OCI-LY1 (cell line): ENCODE data around the gene MTX1.
"Not testable (repeated sequence)": the region's sequence is repeated elsewhere in the genome, so short reads cannot be mapped to it uniquely, and the experiment has no call there.

ENCODE experiments used
- H2AFZ ChIP-seq: fragments of 200-600 bp; sonication (generic), shearing (Covaris generic); 2 replicates; pipeline ENCODE4 v1.6.0; 2014; ENCODE audit warnings: antibody characterized with exemption, mild to moderate bottlenecking, low read length
- H3F3A ChIP-seq: fragments of 200-600 bp; sonication (generic), shearing (Covaris generic); 2 replicates; pipeline ENCODE4 v1.6.0; 2014; ENCODE audit warnings: mild to moderate bottlenecking, antibody characterized with exemption, low read length, moderate library complexity; ENCODE audit not compliant: insufficient read depth
- H3K27ac ChIP-seq: fragments of 200-600 bp; sonication (generic); 2 replicates; pipeline ENCODE4 v1.5.1; 2014; ENCODE audit warnings: low read length, mixed run types, mild to moderate bottlenecking, low read depth; ENCODE audit not compliant: poor library complexity, severe bottlenecking
- H3K27me3 ChIP-seq: fragments of 200-600 bp; sonication (generic); 2 replicates; pipeline ENCODE4 v1.6.0; 2014; ENCODE audit warnings: antibody characterized with exemption, mild to moderate bottlenecking, low read length, moderate library complexity; ENCODE audit not compliant: insufficient read depth
- H3K36me3 ChIP-seq: fragments of 200-600 bp; sonication (generic); 2 replicates; pipeline ENCODE4 v1.6.1; 2014; ENCODE audit warnings: mild to moderate bottlenecking, antibody characterized with exemption, low read length, moderate library complexity, mixed read lengths; ENCODE audit not compliant: insufficient read depth
- H3K4me1 ChIP-seq: fragments of 200-600 bp; sonication (generic); 2 replicates; pipeline ENCODE4 v1.5.1; 2014; ENCODE audit warnings: mild to moderate bottlenecking, low read length, moderate library complexity; ENCODE audit not compliant: insufficient read depth, severe bottlenecking
- H3K4me2 ChIP-seq: fragments of 200-600 bp; sonication (generic), shearing (Covaris generic); 2 replicates; pipeline ENCODE4 v1.6.1; 2014; ENCODE audit warnings: low read length
- H3K4me3 ChIP-seq: fragments of 200-600 bp; sonication (generic); 2 replicates; pipeline ENCODE4 v1.5.1; 2014; ENCODE audit warnings: low read length, low read depth, mild to moderate bottlenecking, mixed read lengths; ENCODE audit not compliant: poor library complexity, severe bottlenecking
- H3K79me2 ChIP-seq: fragments of 200-600 bp; shearing (Covaris generic); 2 replicates; pipeline ENCODE4 v1.6.1; 2016; ENCODE audit warnings: mixed run types, low read length, mixed read lengths; ENCODE audit not compliant: insufficient read depth
- H3K9ac ChIP-seq: fragments of 200-600 bp; sonication (generic), shearing (Covaris generic); 2 replicates; pipeline ENCODE4 v1.6.1; 2014; ENCODE audit warnings: mild to moderate bottlenecking, low read length, mixed read lengths
- H3K9me2 ChIP-seq: fragments of 200-600 bp; sonication (generic), shearing (Covaris generic); 2 replicates; pipeline ENCODE4 v1.6.1; 2014; ENCODE audit warnings: low read depth, mild to moderate bottlenecking, low read length, mixed read lengths
- H3K9me3 ChIP-seq: fragments of 200-600 bp; shearing (Covaris generic); 2 replicates; pipeline ENCODE4 v1.6.1; 2014; ENCODE audit warnings: low read length, mixed read lengths
- H4K20me1 ChIP-seq: fragments of 200-600 bp; sonication (generic), shearing (Covaris generic); 2 replicates; pipeline ENCODE4 v1.6.0; 2016; ENCODE audit warnings: mild to moderate bottlenecking, low read length; ENCODE audit not compliant: insufficient read depth
- EZH2 ChIP-seq: fragments of 200-600 bp; sonication (generic), shearing (Covaris generic); IDR thresholded peaks from 2 replicates; pipeline ENCODE4 v1.8.0; 2017; ENCODE audit warnings: borderline replicate concordance, mixed run types, mild to moderate bottlenecking, antibody characterized with exemption, low read length, moderate library complexity, mixed read lengths
- TF ChIP-seq, protein P1 (sequence below): fragments of 200-600 bp; sonication (generic), shearing (Covaris generic); IDR thresholded peaks from 2 replicates; pipeline ENCODE4 v1.5.1; 2017; ENCODE audit warnings: mild to moderate bottlenecking, antibody characterized with exemption, low read length, moderate library complexity, mixed read lengths

The MTX1 gene

GRCh38 chr1:155191904-155192303, 16.6 kb upstream of the MTX1 start:
- no peak overlapping the region for H3K9ac ChIP-seq
- no peaks in the 10 kb centered on the region for H3K9me3 ChIP-seq
- H3K4me2 ChIP-seq: no peak overlapping the region
- H3K27me3 ChIP-seq: no peaks in the 10 kb centered on the region
- no peaks in the 10 kb centered on the region for H4K20me1 ChIP-seq
- no peak overlapping the region for H3K4me3 ChIP-seq
- H3K27ac ChIP-seq: no peak overlapping the region
- no peaks in the 10 kb centered on the region for H3F3A ChIP-seq
- H2AFZ ChIP-seq: no peak overlapping the region
- no peaks in the 10 kb centered on the region for H3K79me2 ChIP-seq
- H3K9me2 ChIP-seq: no peaks in the 10 kb centered on the region
- no peaks in the 10 kb centered on the region for H3K36me3 ChIP-seq
- TF ChIP-seq, protein P1, sequence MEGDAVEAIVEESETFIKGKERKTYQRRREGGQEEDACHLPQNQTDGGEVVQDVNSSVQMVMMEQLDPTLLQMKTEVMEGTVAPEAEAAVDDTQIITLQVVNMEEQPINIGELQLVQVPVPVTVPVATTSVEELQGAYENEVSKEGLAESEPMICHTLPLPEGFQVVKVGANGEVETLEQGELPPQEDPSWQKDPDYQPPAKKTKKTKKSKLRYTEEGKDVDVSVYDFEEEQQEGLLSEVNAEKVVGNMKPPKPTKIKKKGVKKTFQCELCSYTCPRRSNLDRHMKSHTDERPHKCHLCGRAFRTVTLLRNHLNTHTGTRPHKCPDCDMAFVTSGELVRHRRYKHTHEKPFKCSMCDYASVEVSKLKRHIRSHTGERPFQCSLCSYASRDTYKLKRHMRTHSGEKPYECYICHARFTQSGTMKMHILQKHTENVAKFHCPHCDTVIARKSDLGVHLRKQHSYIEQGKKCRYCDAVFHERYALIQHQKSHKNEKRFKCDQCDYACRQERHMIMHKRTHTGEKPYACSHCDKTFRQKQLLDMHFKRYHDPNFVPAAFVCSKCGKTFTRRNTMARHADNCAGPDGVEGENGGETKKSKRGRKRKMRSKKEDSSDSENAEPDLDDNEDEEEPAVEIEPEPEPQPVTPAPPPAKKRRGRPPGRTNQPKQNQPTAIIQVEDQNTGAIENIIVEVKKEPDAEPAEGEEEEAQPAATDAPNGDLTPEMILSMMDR: no peak
- no peak for TF ChIP-seq EZH2
- peaks cover 21% of the 10 kb centered on the region for H3K4me1 ChIP-seq

DNA sequence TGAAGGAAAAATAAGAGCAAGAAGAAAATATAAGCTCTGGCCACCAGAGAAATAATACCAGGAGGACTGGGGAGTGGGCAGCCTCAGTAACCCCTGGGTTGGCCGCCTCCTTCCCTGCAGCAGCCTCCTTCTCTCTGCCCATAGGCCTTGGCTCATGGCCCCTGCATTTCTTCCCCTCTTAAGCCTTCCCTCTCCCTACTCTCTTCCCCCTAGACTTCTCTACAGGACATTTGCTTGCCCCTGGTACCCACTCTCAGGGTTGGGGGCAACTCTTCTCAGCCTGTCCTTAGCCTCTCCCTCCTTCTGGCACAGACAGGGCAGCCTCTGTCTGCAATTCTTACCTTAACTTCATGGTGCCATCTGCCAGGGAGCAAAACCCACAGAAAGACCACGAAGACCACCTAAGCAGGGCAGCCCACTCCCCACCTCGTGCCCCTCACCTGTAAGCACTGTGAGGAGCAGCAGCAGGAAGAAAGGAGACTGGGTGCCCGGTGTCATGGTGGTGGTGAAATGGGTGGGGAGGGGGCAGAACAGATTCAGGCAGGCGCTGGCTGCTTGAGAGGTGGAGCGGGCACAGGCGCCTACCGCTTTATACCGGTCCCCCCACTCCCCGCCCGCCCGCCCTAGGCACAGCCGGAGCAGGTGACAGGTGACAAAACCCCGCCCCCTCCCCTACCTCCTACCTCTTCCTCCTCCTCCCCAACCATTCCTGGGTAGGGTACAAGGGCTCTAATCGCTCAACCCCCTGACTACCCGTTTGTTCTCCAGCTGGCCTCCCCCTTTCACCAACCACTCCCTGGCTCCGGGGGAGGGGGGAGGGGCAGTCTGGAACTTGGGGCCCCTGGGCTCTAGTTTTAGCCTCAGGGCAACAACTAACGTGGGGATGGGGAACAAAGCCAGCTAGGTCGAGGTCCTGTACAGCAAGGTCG, 15.9 kb upstream of the MTX1 start:
- Histone ChIP-seq H3F3A (no peaks in the 10 kb centered on the region), H3K36me3 (no peaks in the 10 kb centered on the region), H4K20me1 (no peaks in the 10 kb centered on the region), H3K27ac (no peak overlapping the region), H3K9ac (no peak overlapping the region), H3K27me3 (no peaks in the 10 kb centered on the region), H3K4me1 (peaks cover 21% of the 10 kb centered on the region), H2AFZ (no peak overlapping the region), H3K4me3 (peak overlapping the region; percentile 64), H3K4me2 (peak overlapping the region; percentile 96), H3K9me2 (no peaks in the 10 kb centered on the region), H3K9me3 (no peaks in the 10 kb centered on the region), H3K79me2 (no peaks in the 10 kb centered on the region)
- TF ChIP-seq, protein P1: no peak
- TF ChIP-seq EZH2: no peak

DNA sequence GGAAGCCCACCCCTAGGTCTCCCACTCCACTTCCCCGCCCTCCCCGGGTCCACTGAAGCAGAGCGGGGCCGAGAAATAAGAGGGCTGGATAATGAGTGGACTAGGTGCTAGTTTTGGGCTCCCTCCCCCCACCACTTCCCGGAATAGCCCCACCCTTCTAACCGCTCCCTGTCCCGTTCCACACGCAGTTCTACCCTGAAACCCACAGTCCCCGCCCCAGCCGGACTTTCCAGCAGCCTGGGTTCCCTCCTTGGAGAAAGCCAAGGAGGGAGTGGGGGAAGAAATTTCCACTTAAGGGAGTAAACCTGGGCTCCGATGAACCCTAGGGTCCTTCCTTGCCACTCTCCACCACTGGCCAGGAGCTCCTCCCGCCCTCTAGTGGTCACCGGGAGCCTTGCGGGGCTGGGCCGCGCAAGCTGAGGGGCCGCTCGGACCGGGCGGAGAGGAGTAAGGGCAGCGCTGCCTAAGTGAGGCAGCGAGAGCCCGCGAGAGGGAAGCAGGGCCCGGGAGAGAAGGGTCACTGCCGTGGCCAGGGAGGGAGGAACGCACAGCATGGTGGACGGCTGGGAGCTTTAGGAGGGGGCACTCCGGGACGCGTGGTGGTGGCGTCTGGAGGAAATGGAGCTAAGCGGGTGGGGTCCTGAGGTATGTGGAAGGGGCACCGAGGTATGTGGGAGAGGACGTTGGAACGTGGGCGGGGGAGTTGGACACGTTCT, 15.1 kb upstream of the MTX1 start:
- Histone ChIP-seq H3K79me2 (no peaks in the 10 kb centered on the region), H3F3A (no peaks in the 10 kb centered on the region), H3K9me2 (no peaks in the 10 kb centered on the region), H3K27ac (no peak overlapping the region), H3K4me2 (peak overlapping the region; percentile 96), H3K9me3 (no peaks in the 10 kb centered on the region), H4K20me1 (no peaks in the 10 kb centered on the region), H3K27me3 (no peaks in the 10 kb centered on the region), H3K9ac (peak overlapping the region; percentile 12; the same call in 1 of the 2 replicates), H3K4me3 (peak overlapping the region; percentile 64), H2AFZ (no peak overlapping the region), H3K4me1 (peaks cover 21% of the 10 kb centered on the region), H3K36me3 (no peaks in the 10 kb centered on the region)
- TF ChIP-seq, protein P1: peak; percentile 97
- TF ChIP-seq EZH2: no peak

- not testable (repeated sequence) for H3K27ac ChIP-seq, H3F3A ChIP-seq, H3K9me3 ChIP-seq, H3K9me2 ChIP-seq, H3K79me2 ChIP-seq, H3K27me3 ChIP-seq, H3K36me3 ChIP-seq, H2AFZ ChIP-seq, H4K20me1 ChIP-seq
- peak overlapping the region; percentile 64 for H3K4me3 ChIP-seq
- H3K9ac ChIP-seq: peak overlapping the region; percentile 12; the same call in 1 of the 2 replicates
- H3K4me2 ChIP-seq: peak overlapping the region; percentile 96
- peaks cover 21% of the 10 kb centered on the region for H3K4me1 ChIP-seq
Measured at GRCh38 chr1:155193991-155194240, 14.6 kb upstream of the MTX1 start.
